ENCODE data around the gene GTF2E1. TPM values are rescaled to one million over a fixed set of nuclear protein-coding genes. Genes with fewer than 3 reads are reported as not detected.

Gene GTF2E1
- total and polyA plus RNA-seq, 10 of the 15 experiments (the other 5 are each of a cell fraction or from before 2014, with no cell fraction given): 9.2 to 24.9 (median 16.2) TPM

DNA sequence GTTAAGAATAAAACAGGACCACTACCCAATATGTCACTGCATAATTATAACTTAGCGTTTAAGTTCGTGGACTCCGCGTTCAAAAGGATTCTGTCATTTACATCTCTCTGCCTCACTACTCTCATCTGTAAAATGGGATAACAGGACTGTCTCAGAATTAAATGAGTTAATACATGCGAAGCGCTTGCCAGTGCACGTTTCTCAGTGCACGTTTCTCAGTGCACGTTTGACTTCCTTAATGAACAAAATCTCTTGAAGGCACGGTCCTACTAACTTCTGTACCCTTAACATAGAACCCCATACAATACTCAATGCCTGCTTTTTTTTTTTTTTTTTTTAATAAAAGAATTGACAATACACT lies 727 bp upstream of the GTF2E1 start:
- SMC1A ChIA-PET (ENCODE audit: uncharacterized antibody, unreplicated experiment): interaction anchor here (0.6 to 3.5 kb wide), 21 partner anchors 10 to 691 kb away, joined by 3 to 22 read pairs (median 5); partner anchors contain the start of gene NDUFB4
- Histone ChIP-seq H2AFZ (ENCODE audit: control insufficient read depth, low read depth, low read length) (peak overlapping the region; percentile 100), H3K4me2 (ENCODE audit: control insufficient read depth, insufficient read depth) (peak overlapping the region; percentile 85), H3K79me2 (ENCODE audit: control insufficient read depth, insufficient read depth, low read length) (peaks cover 49% of the 10 kb centered on the region), H3K4me3 (peak overlapping the region; percentile 100), H3K4me1 (ENCODE audit: control insufficient read depth, insufficient read depth, low read length) (no peaks in the 10 kb centered on the region), H3K9ac (ENCODE audit: control insufficient read depth, insufficient read depth, low read length) (peak overlapping the region; percentile 92), H3K36me3 (ENCODE audit: control insufficient read depth in 2 of 2, insufficient read depth in 2 of 2, low read length in 1 of 2) (no peaks in the 10 kb centered on the region; a peak in 1 of 4 replicates), H3K27me3 (replicated peaks in 1 of 2; ENCODE audit: control insufficient read depth in 2 of 2, insufficient read depth in 2 of 2, low read length in 1 of 2) (no peaks in the 10 kb centered on the region), H3K27ac (ENCODE audit: control insufficient read depth, insufficient read depth) (peak overlapping the region; percentile 100), H4K20me1 (ENCODE audit: control insufficient read depth, insufficient read depth) (no peaks in the 10 kb centered on the region), H3K9me3 (replicated peaks; ENCODE audit: control insufficient read depth, insufficient read depth, low read length) (no peaks in the 10 kb centered on the region; the same call in 2 of the 3 replicates)
- ATAC-seq (peak; percentile 47), DNase-seq (ENCODE audit: low read depth, low spot score) (peak; percentile 26), FAIRE-seq (no peak)
- in situ Hi-C loops (cut with MboI): no loop called here
- CTCF ChIA-PET: interaction anchor here (0.8 to 3.2 kb wide), 10 partner anchors 12 to 183 kb away, joined by 3 to 15 read pairs (median 4); no protein-coding TSS in a partner anchor
- POLR2A ChIA-PET: interaction anchor here (0.9 to 3.0 kb wide), 5 partner anchors 11 to 146 kb away, joined by 3 to 23 read pairs (median 4); partner anchors contain the start of gene NDUFB4
- RAD21 ChIA-PET (ENCODE audit: unreplicated experiment): interaction anchor here (0.8 to 3.4 kb wide), 8 partner anchors 12 to 146 kb away, joined by 3 to 30 read pairs (median 4); partner anchors contain the start of gene NDUFB4
- WGBS (ENCODE audit: insufficient coverage, insufficient replicate concordance, low lambda C conversion rate, missing lambda C conversion rate): 0% methylated on average over 10 of the region's 10 CpGs
- intact Hi-C loops (cut with micrococcal nuclease; ENCODE audit: unreplicated experiment): loop anchor here (1.0 to 2.0 kb wide), 4 partner anchors 21 to 145 kb away; partner anchors contain the start of gene NDUFB4
- no TSS peak for BruUV-seq (replicated peaks)
- TF ChIP-seq, protein P1, sequence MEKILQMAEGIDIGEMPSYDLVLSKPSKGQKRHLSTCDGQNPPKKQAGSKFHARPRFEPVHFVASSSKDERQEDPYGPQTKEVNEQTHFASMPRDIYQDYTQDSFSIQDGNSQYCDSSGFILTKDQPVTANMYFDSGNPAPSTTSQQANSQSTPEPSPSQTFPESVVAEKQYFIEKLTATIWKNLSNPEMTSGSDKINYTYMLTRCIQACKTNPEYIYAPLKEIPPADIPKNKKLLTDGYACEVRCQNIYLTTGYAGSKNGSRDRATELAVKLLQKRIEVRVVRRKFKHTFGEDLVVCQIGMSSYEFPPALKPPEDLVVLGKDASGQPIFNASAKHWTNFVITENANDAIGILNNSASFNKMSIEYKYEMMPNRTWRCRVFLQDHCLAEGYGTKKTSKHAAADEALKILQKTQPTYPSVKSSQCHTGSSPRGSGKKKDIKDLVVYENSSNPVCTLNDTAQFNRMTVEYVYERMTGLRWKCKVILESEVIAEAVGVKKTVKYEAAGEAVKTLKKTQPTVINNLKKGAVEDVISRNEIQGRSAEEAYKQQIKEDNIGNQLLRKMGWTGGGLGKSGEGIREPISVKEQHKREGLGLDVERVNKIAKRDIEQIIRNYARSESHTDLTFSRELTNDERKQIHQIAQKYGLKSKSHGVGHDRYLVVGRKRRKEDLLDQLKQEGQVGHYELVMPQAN (conservative IDR thresholded peaks at IDR 0.05): no peak; the same call in 1 of the 2 replicates
- TF ChIP-seq, protein P2, sequence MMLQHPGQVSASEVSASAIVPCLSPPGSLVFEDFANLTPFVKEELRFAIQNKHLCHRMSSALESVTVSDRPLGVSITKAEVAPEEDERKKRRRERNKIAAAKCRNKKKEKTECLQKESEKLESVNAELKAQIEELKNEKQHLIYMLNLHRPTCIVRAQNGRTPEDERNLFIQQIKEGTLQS (IDR thresholded peaks at IDR 0.05; ENCODE audit: borderline replicate concordance, extremely low read depth, low read depth, low read length): no peak
- TF ChIP-seq WRNIP1 (IDR thresholded peaks at IDR 0.05; ENCODE audit: borderline replicate concordance, low read depth, low read length): no peak
- TF ChIP-seq CHD4 (IDR thresholded peaks at IDR 0.05): no peak
- TF ChIP-seq MXI1 (IDR thresholded peaks at IDR 0.05; ENCODE audit: low read depth, low read length): peak; percentile 57; the same call in 1 of the 2 replicates
- TF ChIP-seq FOXK2 (IDR thresholded peaks at IDR 0.05): no peak
- TF ChIP-seq ASH2L (IDR thresholded peaks at IDR 0.05; ENCODE audit: borderline replicate concordance, low read depth): no peak
- TF ChIP-seq BHLHE40 (IDR thresholded peaks at IDR 0.05; ENCODE audit: borderline replicate concordance in 1 of 2, low read depth in 2 of 2, low read length in 1 of 2): peak; percentile 95 to 97
- TF ChIP-seq SIX5 (IDR thresholded peaks at IDR 0.05; ENCODE audit: low read depth, low read length, severe bottlenecking): no peak
- TF ChIP-seq RAD51 (IDR thresholded peaks at IDR 0.05): no peak
- TF ChIP-seq SMAD5 (IDR thresholded peaks at IDR 0.05; ENCODE audit: low read depth): no peak
- peak; percentile 70; the same call in 1 of the 2 replicates for TF ChIP-seq CBX5 (IDR thresholded peaks at IDR 0.05; ENCODE audit: low read depth)
- no peak for TF ChIP-seq ZNF622 (IDR thresholded peaks at IDR 0.05)
- no peak for TF ChIP-seq NRF1 (conservative IDR thresholded peaks at IDR 0.05; ENCODE audit: low read depth, low read length)
- TF ChIP-seq, protein P3, sequence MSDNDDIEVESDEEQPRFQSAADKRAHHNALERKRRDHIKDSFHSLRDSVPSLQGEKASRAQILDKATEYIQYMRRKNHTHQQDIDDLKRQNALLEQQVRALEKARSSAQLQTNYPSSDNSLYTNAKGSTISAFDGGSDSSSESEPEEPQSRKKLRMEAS (IDR thresholded peaks at IDR 0.05; ENCODE audit: low read depth, low read length): 0 out of 2 replicates have a peak, but pooled peaks have one; percentile 4
- TF ChIP-seq ZSCAN29 (IDR thresholded peaks at IDR 0.05): no peak
- no peak for TF ChIP-seq EED (IDR thresholded peaks at IDR 0.05; ENCODE audit: low read depth)
- no peak for TF ChIP-seq IRF4 (IDR thresholded peaks at IDR 0.05; ENCODE audit: low read depth, low read length)
- no peak for TF ChIP-seq LARP7 (IDR thresholded peaks at IDR 0.05)
- TF ChIP-seq, protein P4, sequence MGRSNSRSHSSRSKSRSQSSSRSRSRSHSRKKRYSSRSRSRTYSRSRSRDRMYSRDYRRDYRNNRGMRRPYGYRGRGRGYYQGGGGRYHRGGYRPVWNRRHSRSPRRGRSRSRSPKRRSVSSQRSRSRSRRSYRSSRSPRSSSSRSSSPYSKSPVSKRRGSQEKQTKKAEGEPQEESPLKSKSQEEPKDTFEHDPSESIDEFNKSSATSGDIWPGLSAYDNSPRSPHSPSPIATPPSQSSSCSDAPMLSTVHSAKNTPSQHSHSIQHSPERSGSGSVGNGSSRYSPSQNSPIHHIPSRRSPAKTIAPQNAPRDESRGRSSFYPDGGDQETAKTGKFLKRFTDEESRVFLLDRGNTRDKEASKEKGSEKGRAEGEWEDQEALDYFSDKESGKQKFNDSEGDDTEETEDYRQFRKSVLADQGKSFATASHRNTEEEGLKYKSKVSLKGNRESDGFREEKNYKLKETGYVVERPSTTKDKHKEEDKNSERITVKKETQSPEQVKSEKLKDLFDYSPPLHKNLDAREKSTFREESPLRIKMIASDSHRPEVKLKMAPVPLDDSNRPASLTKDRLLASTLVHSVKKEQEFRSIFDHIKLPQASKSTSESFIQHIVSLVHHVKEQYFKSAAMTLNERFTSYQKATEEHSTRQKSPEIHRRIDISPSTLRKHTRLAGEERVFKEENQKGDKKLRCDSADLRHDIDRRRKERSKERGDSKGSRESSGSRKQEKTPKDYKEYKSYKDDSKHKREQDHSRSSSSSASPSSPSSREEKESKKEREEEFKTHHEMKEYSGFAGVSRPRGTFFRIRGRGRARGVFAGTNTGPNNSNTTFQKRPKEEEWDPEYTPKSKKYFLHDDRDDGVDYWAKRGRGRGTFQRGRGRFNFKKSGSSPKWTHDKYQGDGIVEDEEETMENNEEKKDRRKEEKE (IDR thresholded peaks at IDR 0.05): no peak
- no peak for TF ChIP-seq MEF2A (IDR thresholded peaks at IDR 0.05; ENCODE audit: insufficient read depth, low read depth, low read length)
